ENCODE data around the gene GARIN5B.
A peak's percentile ranks its signal among the peaks of the same experiment; 100 is the strongest.

The GARIN5B gene

GRCh38 chr19:55387736-55388497 is 24.9 kb upstream of the GARIN5B start:
- DNase-seq: no peak

GRCh38 chr19:55386493-55386971 is 23.5 kb upstream of the GARIN5B start:
- DNase-seq: no peak

GRCh38 chr19:55385724-55386492 is 22.8 kb upstream of the GARIN5B start, which contains the start of gene RPL28:
TSS of gene RPL28 (plus strand) at chr19:55385932. CDS start at chr19:55386358, 426 bp downstream.
- DNase-seq: peak; percentile 97

- DNase-seq: peak; percentile 90
These were observed 22.1 kb upstream of the GARIN5B start for GRCh38 chr19:55384920-55385723.

- DNase-seq: peak; percentile 33
These were observed 21.3 kb upstream of the GARIN5B start, which contains the start of gene TMEM238 for GRCh38 chr19:55384131-55384919. TSS of gene TMEM238 (minus strand) at chr19:55384292. CDS start at chr19:55384259, 33 bp downstream.

- DNase-seq: peak; percentile 35
These were observed 20.4 kb upstream of the GARIN5B start for GRCh38 chr19:55383279-55384130.

- DNase-seq: no peak
These were observed 19.5 kb upstream of the GARIN5B start for GRCh38 chr19:55382522-55383054.

GRCh38 chr19:55382013-55382412 is 19.0 kb upstream of the GARIN5B start:
- no peak for DNase-seq

GRCh38 chr19:55379174-55379573 is 16.1 kb upstream of the GARIN5B start:
- no peak for DNase-seq

GRCh38 chr19:55377356-55378131 is 14.5 kb upstream of the GARIN5B start:
- no peak for DNase-seq

- no peak for DNase-seq
These were observed 13.3 kb upstream of the GARIN5B start, which contains the start of gene TMEM190 for GRCh38 chr19:55376241-55376933. TSS of gene TMEM190 (plus strand) at chr19:55376826. CDS start at chr19:55376854, 28 bp downstream.

GRCh38 chr19:55373993-55374757 is 11.1 kb upstream of the GARIN5B start:
- DNase-seq: no peak

GRCh38 chr19:55373306-55373992 is 10.4 kb upstream of the GARIN5B start:
- DNase-seq: no peak

GRCh38 chr19:55372316-55373081 is 9.4 kb upstream of the GARIN5B start:
- DNase-seq: no peak

GRCh38 chr19:55370305-55370988 is 7.4 kb upstream of the GARIN5B start, which contains the start of gene IL11:
TSS of gene IL11 (minus strand) at chr19:55370463. CDS start at chr19:55370310, 153 bp downstream.
- DNase-seq: no peak

GRCh38 chr19:55369653-55370304 is 6.7 kb upstream of the GARIN5B start:
- DNase-seq: peak; percentile 12
